Measurements from ENCODE around the gene NUB1.

- TF ChIP-seq CTCF (IDR thresholded peaks at IDR 0.05; ENCODE audit: low read length) (no peak), EZH2 (IDR thresholded peaks at IDR 0.05; ENCODE audit: borderline replicate concordance, low read length) (no peak)
Measured at GRCh38 chr7:151340794-151341356, 737 bp upstream of the NUB1 start.
